Prostate gland (tissue), 2 donors: Measurements from ENCODE around the gene SCARB1. TPM values are rescaled to one million over a fixed set of nuclear protein-coding genes. Genes with fewer than 3 reads are reported as not detected.

Experiments used
- DNase-seq: peaks from one replicate; pipeline ENCODE4 v3.0.0-alpha.2; 2019; ENCODE audit warnings: low spot score
- H3K27ac ChIP-seq, 2 donors: fragments of 200-600 bp; sonication (generic); 2 replicates each; pipeline ENCODE4 v1.5.1; 2017 to 2019
- H3K27me3 ChIP-seq: fragments of 200-600 bp; sonication (generic); replicated peaks from 2 replicates; pipeline ENCODE4 v1.5.1; 2019; ENCODE audit not compliant: insufficient read depth
- H3K36me3 ChIP-seq, 2 donors: fragments of 200-600 bp; sonication (generic); 1 replicate in 1 of 2; 2 replicates in 1 of 2; pipeline versions ENCODE4 v1.5.1 to v1.8.1; 2017 to 2019
- H3K4me1 ChIP-seq: fragments of 200-600 bp; sonication (generic); replicated peaks from 2 replicates; pipeline ENCODE4 v1.5.1; 2019
- H3K4me3 ChIP-seq, 2 donors: fragments of 200-600 bp; sonication (generic); 2 replicates each; pipeline ENCODE4 v1.5.1; 2017 to 2019
- H3K9me3 ChIP-seq: fragments of 200-600 bp; sonication (generic); 2 replicates; pipeline ENCODE4 v1.5.1; 2017
- POLR2A ChIP-seq: fragments of 450-650 bp; IDR thresholded peaks from one replicate; pipeline ENCODE4 v1.6.1; 2016; ENCODE audit warnings: antibody characterized with exemption, mild to moderate bottlenecking
- POLR2AphosphoS5 ChIP-seq: sonication (generic); formaldehyde crosslinking; IDR thresholded peaks from one replicate; pipeline ENCODE4 v1.6.1; 2017; ENCODE audit warnings: antibody characterized with exemption
- WGBS: methylation state at CpG from one replicate; pipeline ENCODE4 v1.1.5; 2018; 5-methylcytosine and 5-hydroxymethylcytosine counted together
- intact Hi-C: fragments of 100-400 bp; cut with DNase I; formaldehyde crosslinking; loops from one replicate; pipeline ENCODE4 v1.14.2; 2022
- total RNA-seq, 2 donors: library from RNA; depleted of rRNA; stranded (reverse); fragments of >200 nt; gene quantifications; one replicate each; pipeline ENCODE4 v1.1.0, GENCODE V29; 2016
- TF ChIP-seq, protein P1 (sequence below), 4 experiments: fragments of 200-600 bp in 2 of 4; fragments of 450-650 bp in 2 of 4; sonication (generic) in 2 of 4; IDR thresholded peaks; 1 replicate in 3 of 4; 2 replicates in 1 of 4; pipeline ENCODE4 v1.5.1; 2016 to 2019; ENCODE audit warnings: antibody characterized with exemption in 4 of 4, mild to moderate bottlenecking in 2 of 4, moderate library complexity in 2 of 4

Gene SCARB1
- total RNA-seq, 2 donors from 2014 or later = 28.0 to 44.4 TPM

DNA sequence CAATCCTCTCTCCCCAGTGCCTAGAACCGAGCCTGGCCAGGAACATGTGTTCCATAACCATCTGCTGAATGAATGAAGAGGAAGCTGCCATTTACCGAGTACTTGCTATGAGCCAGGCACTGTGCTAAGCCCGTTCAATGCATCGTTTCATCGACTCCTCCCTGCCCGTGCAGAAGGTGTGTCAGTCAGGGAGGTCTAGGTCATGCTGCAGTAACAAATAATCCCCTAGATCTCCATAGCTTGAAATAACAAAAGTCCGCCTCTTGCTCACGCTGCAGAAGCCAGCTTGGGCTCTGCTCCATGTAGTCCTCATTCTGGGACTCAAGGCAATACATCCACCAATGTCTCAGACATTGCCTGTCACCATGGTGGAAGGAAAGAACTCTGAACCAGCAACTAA lies 101.3 kb downstream of the SCARB1 start:
- no peaks in the 10 kb centered on the region for H3K36me3 ChIP-seq
- TF ChIP-seq POLR2A (no peak), POLR2AphosphoS5 (no peak)
- TF ChIP-seq, protein P1, sequence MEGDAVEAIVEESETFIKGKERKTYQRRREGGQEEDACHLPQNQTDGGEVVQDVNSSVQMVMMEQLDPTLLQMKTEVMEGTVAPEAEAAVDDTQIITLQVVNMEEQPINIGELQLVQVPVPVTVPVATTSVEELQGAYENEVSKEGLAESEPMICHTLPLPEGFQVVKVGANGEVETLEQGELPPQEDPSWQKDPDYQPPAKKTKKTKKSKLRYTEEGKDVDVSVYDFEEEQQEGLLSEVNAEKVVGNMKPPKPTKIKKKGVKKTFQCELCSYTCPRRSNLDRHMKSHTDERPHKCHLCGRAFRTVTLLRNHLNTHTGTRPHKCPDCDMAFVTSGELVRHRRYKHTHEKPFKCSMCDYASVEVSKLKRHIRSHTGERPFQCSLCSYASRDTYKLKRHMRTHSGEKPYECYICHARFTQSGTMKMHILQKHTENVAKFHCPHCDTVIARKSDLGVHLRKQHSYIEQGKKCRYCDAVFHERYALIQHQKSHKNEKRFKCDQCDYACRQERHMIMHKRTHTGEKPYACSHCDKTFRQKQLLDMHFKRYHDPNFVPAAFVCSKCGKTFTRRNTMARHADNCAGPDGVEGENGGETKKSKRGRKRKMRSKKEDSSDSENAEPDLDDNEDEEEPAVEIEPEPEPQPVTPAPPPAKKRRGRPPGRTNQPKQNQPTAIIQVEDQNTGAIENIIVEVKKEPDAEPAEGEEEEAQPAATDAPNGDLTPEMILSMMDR (IDR thresholded peaks at IDR 0.05) = no peak
- WGBS = 98% methylated on average over 8 of the region's 8 CpGs
- H3K4me3 ChIP-seq = no peak overlapping the region
- no peak for DNase-seq
- no peaks in the 10 kb centered on the region for H3K27me3 ChIP-seq
- intact Hi-C loops = no loop called here
- no peak overlapping the region for H3K27ac ChIP-seq
- H3K9me3 ChIP-seq = no peaks in the 10 kb centered on the region
- no peaks in the 10 kb centered on the region for H3K4me1 ChIP-seq

DNA sequence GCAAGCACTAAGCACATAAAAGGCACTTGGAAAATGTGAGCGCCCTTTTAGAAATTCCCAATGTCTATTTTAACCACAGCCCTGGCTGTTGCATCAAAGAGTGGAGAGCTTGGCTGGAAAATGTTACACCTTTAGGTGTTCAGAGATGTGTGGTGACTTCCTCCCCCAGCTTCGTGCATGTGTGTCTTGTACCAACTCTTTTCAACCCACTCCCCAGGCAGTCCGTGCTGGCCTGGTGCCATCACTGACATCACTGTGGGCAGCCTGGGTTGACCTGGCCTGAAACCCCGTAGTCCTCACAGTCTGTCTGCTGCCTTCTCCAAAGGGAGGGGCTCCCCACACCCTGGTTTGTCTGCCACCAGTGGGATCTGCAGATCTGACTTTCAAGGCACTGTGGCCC lies 101.8 kb downstream of the SCARB1 start:
- no peak for DNase-seq
- intact Hi-C loops = no loop called here
- H3K36me3 ChIP-seq = no peaks in the 10 kb centered on the region
- no peak for TF ChIP-seq POLR2A
- TF ChIP-seq, protein P1 (IDR thresholded peaks at IDR 0.05) = no peak
- TF ChIP-seq POLR2AphosphoS5 = no peak
- H3K4me3 ChIP-seq = no peak overlapping the region
- H3K27ac ChIP-seq = no peak overlapping the region
- 84% methylated on average over 4 of the region's 4 CpGs for WGBS
- H3K4me1 ChIP-seq = no peaks in the 10 kb centered on the region
- H3K27me3 ChIP-seq = no peaks in the 10 kb centered on the region
- no peaks in the 10 kb centered on the region for H3K9me3 ChIP-seq

DNA sequence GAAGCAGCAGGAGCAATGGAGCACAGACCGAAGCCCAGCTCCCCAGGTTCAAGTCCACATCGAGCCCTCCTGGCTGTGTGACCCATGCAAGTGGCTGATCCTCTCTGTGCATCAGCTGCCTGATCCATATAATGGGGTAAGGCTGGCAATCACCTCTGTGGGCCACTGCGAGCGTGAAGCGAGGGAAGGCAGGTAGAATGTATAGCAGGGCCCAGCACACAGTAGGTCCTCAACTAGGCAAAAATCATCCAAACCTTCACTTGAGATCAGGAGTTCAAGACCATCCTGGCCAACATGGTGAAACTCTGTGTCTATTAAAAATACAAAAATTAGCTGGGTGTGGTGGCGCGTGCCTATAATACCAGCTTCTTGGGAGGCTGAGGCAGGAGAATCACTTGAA lies 102.6 kb downstream of the SCARB1 start:
- intact Hi-C loops = no loop called here
- no peaks in the 10 kb centered on the region for H3K4me1 ChIP-seq
- DNase-seq = no peak
- H3K9me3 ChIP-seq = no peaks in the 10 kb centered on the region
- no peaks in the 10 kb centered on the region for H3K36me3 ChIP-seq
- no peaks in the 10 kb centered on the region for H3K27me3 ChIP-seq
- H3K27ac ChIP-seq = no peak overlapping the region
- no peak for TF ChIP-seq POLR2AphosphoS5
- 96% methylated on average over 7 of the region's 7 CpGs for WGBS
- H3K4me3 ChIP-seq = no peak overlapping the region

DNA sequence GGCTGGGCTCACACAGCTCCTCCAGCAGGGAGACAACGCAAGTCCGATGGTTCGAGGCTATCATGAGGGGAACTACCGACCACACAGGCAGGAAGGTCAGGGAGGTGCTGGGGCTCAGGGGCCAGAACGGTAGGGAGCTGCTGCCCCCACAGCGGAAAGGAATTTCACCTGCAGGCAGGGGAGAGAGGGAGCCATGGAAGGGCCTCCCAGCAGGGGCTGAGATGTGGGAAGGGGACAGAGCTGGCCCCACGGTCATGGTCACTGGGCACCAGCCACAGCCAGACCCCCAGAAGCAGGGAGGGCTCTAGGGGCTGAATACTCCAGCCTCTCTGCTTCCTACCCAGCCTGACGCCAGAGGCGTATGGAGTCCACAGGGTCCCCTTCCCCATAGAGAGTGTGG lies 103.1 kb downstream of the SCARB1 start:
- WGBS = 91% methylated on average over 9 of the region's 9 CpGs
- no peak overlapping the region for H3K27ac ChIP-seq
- intact Hi-C loops = no loop called here
- no peak for TF ChIP-seq POLR2A
- TF ChIP-seq, protein P1 (IDR thresholded peaks at IDR 0.05) = no peak
- TF ChIP-seq POLR2AphosphoS5 = no peak
- no peaks in the 10 kb centered on the region for H3K4me1 ChIP-seq
- H3K36me3 ChIP-seq = no peaks in the 10 kb centered on the region
- no peaks in the 10 kb centered on the region for H3K27me3 ChIP-seq
- no peak for DNase-seq
- no peaks in the 10 kb centered on the region for H3K9me3 ChIP-seq
- H3K4me3 ChIP-seq = no peak overlapping the region

DNA sequence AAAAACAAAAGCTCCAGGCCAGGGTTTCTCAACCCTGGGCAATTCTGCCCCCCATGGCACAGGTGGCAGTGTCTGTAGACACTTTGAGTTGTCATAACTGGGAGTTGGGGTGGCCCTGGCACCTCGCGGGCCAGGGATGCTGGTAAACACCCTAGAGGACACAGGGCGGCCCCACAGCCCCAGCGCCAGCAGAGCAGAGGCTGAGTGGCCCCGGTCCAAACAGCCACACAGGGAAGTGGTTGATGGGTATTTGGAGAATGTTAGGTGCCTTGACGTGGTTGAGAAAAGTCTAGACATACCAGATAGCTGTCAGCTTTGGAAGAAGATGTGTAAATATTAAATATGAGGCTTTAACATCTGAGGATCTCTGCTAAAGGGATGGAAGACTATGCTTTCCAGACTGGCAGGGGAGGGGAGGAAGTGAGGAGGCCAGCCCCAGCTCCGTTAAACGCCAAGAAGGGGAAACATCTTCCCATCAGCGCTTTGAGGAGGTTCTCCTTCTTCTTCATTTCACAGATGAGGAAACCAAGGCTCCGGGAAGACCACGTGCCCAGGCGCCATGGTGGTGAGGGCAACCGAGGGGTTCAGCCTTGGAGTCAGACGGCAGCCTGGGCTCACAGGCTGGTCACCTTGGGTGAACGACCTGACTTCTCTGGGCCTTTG lies 103.7 kb downstream of the SCARB1 start:
- TF ChIP-seq, protein P1 (IDR thresholded peaks at IDR 0.05) = peak in 1 of 4 experiments; percentile 24
- TF ChIP-seq POLR2AphosphoS5 = peak; percentile 42
- no peak for TF ChIP-seq POLR2A
- intact Hi-C loops = no loop called here
- Histone ChIP-seq H3K36me3 (no peaks in the 10 kb centered on the region), H3K4me1 (peaks cover 2% of the 10 kb centered on the region), H3K9me3 (no peaks in the 10 kb centered on the region), H3K4me3 (no peak overlapping the region), H3K27ac (no peak overlapping the region), H3K27me3 (no peaks in the 10 kb centered on the region)
- WGBS = 59% methylated on average over 13 of the region's 15 CpGs
- DNase-seq = peak; percentile 56
